ENCODE results near the gene RHBDL1. TPM values are rescaled to one million over a fixed set of nuclear protein-coding genes. Genes with fewer than 3 reads are reported as not detected.
A peak's percentile ranks its signal among the peaks of the same experiment; 100 is the strongest.

RHBDL1 gene
- total and polyA plus RNA-seq, 2 experiments from 2014 or later = 8.4 to 10.1 TPM

GRCh38 chr16:727291-727977 is 52.0 kb downstream of the RHBDL1 start:
- no peaks in the 10 kb centered on the region for H3K4me1 ChIP-seq (ENCODE audit: insufficient read depth)
- Mint-ChIP-seq H3K4me1 (no peaks in the 10 kb centered on the region), H3K9me3 (no peaks in the 10 kb centered on the region), H3K27me3 (ENCODE audit: insufficient read depth, low read depth, poor library complexity) (peaks cover 18% of the 10 kb centered on the region), H3K4me3 (peak overlapping the region; percentile 55; the same call in 2 of the 3 replicates), H3K36me3 (ENCODE audit: low read depth) (peaks cover 3% of the 10 kb centered on the region; the same call in 1 of the 3 replicates), H3K27ac (no peak overlapping the region)
- peaks cover 14% of the 10 kb centered on the region; the same call in 1 of the 2 replicates for H3K27me3 ChIP-seq (ENCODE audit: insufficient read depth)
- H3K27ac ChIP-seq (ENCODE audit: low read depth) = no peak overlapping the region
- no peak overlapping the region for H2AFZ ChIP-seq
- H3F3A ChIP-seq (replicated peaks; ENCODE audit: low read depth) = peaks cover 12% of the 10 kb centered on the region
- no peaks in the 10 kb centered on the region for H4K20me1 ChIP-seq (replicated peaks; ENCODE audit: insufficient read depth)
- no peaks in the 10 kb centered on the region for H3K79me2 ChIP-seq (replicated peaks; ENCODE audit: insufficient read depth)
- peak overlapping the region; percentile 71 for H3K4me3 ChIP-seq
- DNase-seq (ENCODE audit: low spot score) (peak; percentile 71), ATAC-seq (peak; percentile 7)
- H3K4me2 ChIP-seq = peak overlapping the region; percentile 86
- no peaks in the 10 kb centered on the region for H3K9me2 ChIP-seq (ENCODE audit: insufficient read depth)
- TF ChIP-seq JUNB (IDR thresholded peaks at IDR 0.05; ENCODE audit: unreplicated experiment) (no peak), EZH2 (IDR thresholded peaks at IDR 0.05; ENCODE audit: low read depth, unreplicated experiment) (no peak), ETS1 (IDR thresholded peaks at IDR 0.05) (no peak), EZH2phosphoT487 (IDR thresholded peaks at IDR 0.05; ENCODE audit: unreplicated experiment) (no peak), ZNF462 (CRISPR knock-in tag; IDR thresholded peaks at IDR 0.05) (no peak), CTCF (conservative IDR thresholded peaks at IDR 0.05; ENCODE audit: low read depth in 2 of 2) (no peak), REST (IDR thresholded peaks at IDR 0.05; ENCODE audit: unreplicated experiment) (no peak), NANOG (IDR thresholded peaks at IDR 0.05; ENCODE audit: borderline replicate concordance) (no peak), STAT1 (IDR thresholded peaks at IDR 0.05; ENCODE audit: unreplicated experiment) (no peak), POLR2AphosphoS5 (IDR thresholded peaks at IDR 0.05; ENCODE audit: low read depth) (no peak; the same call in 1 of the 2 replicates), ZNF331 (CRISPR knock-in tag; IDR thresholded peaks at IDR 0.05; ENCODE audit: low read depth) (no peak), ZNF114 (CRISPR knock-in tag; IDR thresholded peaks at IDR 0.05) (no peak), CREB1 (CRISPR knock-in tag; IDR thresholded peaks at IDR 0.05; ENCODE audit: low read depth) (no peak)
- no peaks in the 10 kb centered on the region for H3K36me3 ChIP-seq (ENCODE audit: insufficient read depth)
